Uterus (tissue), 4 donors: ENCODE data around the gene EBLN1. TPM values are rescaled to one million over a fixed set of nuclear protein-coding genes. Genes with fewer than 3 reads are reported as not detected.

Source experiments
- DNase-seq, 2 donors: peaks; one replicate each; pipeline ENCODE4 v3.0.0-alpha.2; 2019 to 2020
- H3K27ac ChIP-seq, 2 donors: fragments of 200-600 bp; sonication (generic); 1 replicate in 1 of 2; 2 replicates in 1 of 2; pipeline ENCODE4 v1.5.1; 2016 to 2018
- H3K27me3 ChIP-seq, 2 donors: fragments of 200-600 bp; sonication (generic); one replicate each; pipeline ENCODE4 v1.5.1; 2018 to 2019; ENCODE audit warnings: control low read depth in 1 of 2
- H3K36me3 ChIP-seq, 2 donors: fragments of 200-600 bp; sonication (generic); one replicate each; pipeline ENCODE4 v1.5.1; 2019; ENCODE audit warnings: control low read depth in 1 of 2
- H3K4me1 ChIP-seq, 2 donors: fragments of 200-600 bp; sonication (generic); one replicate each; pipeline ENCODE4 v1.5.1; 2018 to 2019; ENCODE audit warnings: control low read depth in 1 of 2
- H3K4me3 ChIP-seq, 2 donors: fragments of 200-600 bp; sonication (generic); 1 replicate in 1 of 2; 2 replicates in 1 of 2; pipeline ENCODE4 v1.5.1; 2018 to 2019; ENCODE audit warnings: mild to moderate bottlenecking in 1 of 2
- H3K9me3 ChIP-seq, 2 donors: fragments of 200-600 bp; sonication (generic); one replicate each; pipeline ENCODE4 v1.5.1; 2019; ENCODE audit warnings: control low read depth in 1 of 2
- CTCF ChIP-seq, 4 experiments: fragments of 200-600 bp in 2 of 4; fragments of 450-650 bp in 2 of 4; sonication (generic) in 2 of 4; IDR thresholded peaks; one replicate each; pipeline ENCODE4 v1.5.1; 2016 to 2019; ENCODE audit warnings: antibody characterized with exemption in 4 of 4, mild to moderate bottlenecking in 2 of 4, moderate library complexity in 1 of 4
- POLR2A ChIP-seq, 2 donors: fragments of 450-650 bp; IDR thresholded peaks; one replicate each; pipeline ENCODE4 v1.6.1; 2016; ENCODE audit warnings: antibody characterized with exemption in 2 of 2, mild to moderate bottlenecking in 1 of 2, moderate library complexity in 1 of 2
- intact Hi-C: fragments of 100-400 bp; cut with DNase I; formaldehyde crosslinking; loops from one replicate; pipeline ENCODE4 v1.15.1; 2023; ENCODE audit warnings: low total_unique reads
- total RNA-seq, 4 donors: library from RNA; depleted of rRNA in 3 of 4; stranded (reverse); fragments of >200 nt in 3 of 4; gene quantifications; one replicate each; pipeline versions ENCODE4 v1.1.0 to v1.2.4, GENCODE V29; 2014 to 2023
- donor health status: DM: yes; HTN: yes; CAD: no.

The EBLN1 gene
- under 1 TPM in 1 of 4 donors, not detected in 3; 0.21 TPM for total RNA-seq

DNA sequence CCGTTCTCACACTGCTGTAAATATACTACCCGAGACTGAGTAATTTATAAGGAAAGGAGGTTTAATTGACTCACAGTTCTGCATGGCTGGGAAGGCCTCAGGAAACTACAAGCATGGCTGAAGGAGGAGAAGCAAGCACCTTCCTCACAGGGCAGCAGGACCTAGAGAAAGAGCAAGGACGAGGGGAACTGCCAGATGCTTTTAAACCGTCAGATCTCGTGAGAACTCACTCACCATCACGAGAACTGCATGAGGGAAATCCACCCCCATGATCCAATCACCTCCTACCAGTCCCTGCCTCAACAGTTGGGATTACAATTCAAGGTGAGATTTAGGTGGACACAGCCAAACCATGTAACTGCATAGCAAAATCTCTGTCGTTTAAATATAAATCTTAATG lies at the start of gene EBLN1:
TSS of gene EBLN1 (minus strand) at position 174 of the 400 bp plus-strand sequence. CDS start 8,032 bp downstream, outside the sequence.
- Histone ChIP-seq H3K36me3 (no peaks in the 10 kb centered on the region), H3K4me1 (no peaks in the 10 kb centered on the region), H3K27ac (no peak within 1 kb of the TSS), H3K9me3 (no peaks in the 10 kb centered on the region), H3K4me3 (no peak within 1 kb of the TSS), H3K27me3 (peaks cover 0 to 7% of the 10 kb centered on the region in 2 donors)
- DNase-seq = no peak
- TF ChIP-seq POLR2A (IDR thresholded peaks at IDR 0.05) (no peak), CTCF (IDR thresholded peaks at IDR 0.05) (no peak)
- intact Hi-C loops = no loop called here

GRCh38 chr10:22265839-22266537 lies 48.2 kb upstream of the EBLN1 start:
- no peaks in the 10 kb centered on the region for H3K9me3 ChIP-seq
- H3K27me3 ChIP-seq = no peaks in the 10 kb centered on the region
- no peaks in the 10 kb centered on the region for H3K36me3 ChIP-seq
- H3K4me3 ChIP-seq = no peak overlapping the region
- intact Hi-C loops = no loop called here
- H3K27ac ChIP-seq = no peak overlapping the region
- no peak for TF ChIP-seq CTCF (IDR thresholded peaks at IDR 0.05)
- no peak for TF ChIP-seq POLR2A (IDR thresholded peaks at IDR 0.05)
- DNase-seq = no peak
- no peaks in the 10 kb centered on the region for H3K4me1 ChIP-seq

- intact Hi-C loops = no loop called here
- no peak for DNase-seq
- Histone ChIP-seq H3K27ac (no peak overlapping the region), H3K36me3 (no peaks in the 10 kb centered on the region), H3K4me1 (no peaks in the 10 kb centered on the region), H3K4me3 (no peak overlapping the region), H3K27me3 (no peaks in the 10 kb centered on the region), H3K9me3 (no peaks in the 10 kb centered on the region)
- no peak for TF ChIP-seq POLR2A (IDR thresholded peaks at IDR 0.05)
- TF ChIP-seq CTCF (IDR thresholded peaks at IDR 0.05) = no peak
These were observed 45.3 kb upstream of the EBLN1 start for GRCh38 chr10:22263106-22263505.

DNA sequence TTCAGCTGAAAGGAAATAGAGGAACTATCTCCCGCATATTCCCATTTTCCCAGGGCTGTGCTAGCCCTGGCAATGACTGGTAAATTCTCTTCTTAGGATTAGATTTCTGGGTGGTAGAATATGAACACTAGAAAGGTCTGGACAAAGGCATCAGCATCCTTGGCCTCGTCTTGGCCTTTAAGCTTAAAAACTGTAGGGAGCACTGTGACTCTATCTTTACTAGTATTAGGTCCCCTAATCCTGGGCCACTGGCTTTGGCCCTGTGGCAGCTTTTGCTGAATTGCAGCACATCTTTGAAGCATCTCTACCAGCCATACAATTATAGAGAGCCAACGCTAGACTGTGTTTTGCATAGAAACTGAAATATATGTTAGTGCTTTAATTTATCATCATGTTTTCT lies 41.5 kb upstream of the EBLN1 start:
- Histone ChIP-seq H3K36me3 (no peaks in the 10 kb centered on the region), H3K4me3 (no peak overlapping the region)
- intact Hi-C loops = loop anchor here (10.0 kb wide), 1 partner anchor 734 kb away; the partner anchor contains the start of gene SKIDA1

More for the DNA sequence above, 41.5 kb upstream of the EBLN1 start:
- DNase-seq = no peak
- Histone ChIP-seq H3K4me1 (no peaks in the 10 kb centered on the region), H3K27me3 (no peaks in the 10 kb centered on the region), H3K9me3 (no peaks in the 10 kb centered on the region), H3K27ac (no peak overlapping the region)
- TF ChIP-seq POLR2A (IDR thresholded peaks at IDR 0.05) (no peak), CTCF (IDR thresholded peaks at IDR 0.05) (no peak)
